ENCODE data around the gene TMX2. TPM values are rescaled to one million over a fixed set of nuclear protein-coding genes. Genes with fewer than 3 reads are reported as not detected.

TMX2 gene
- total and polyA plus RNA-seq, 3 donors from 2014 or later = 73.3 to 88.6 (median 85.9) TPM

DNA sequence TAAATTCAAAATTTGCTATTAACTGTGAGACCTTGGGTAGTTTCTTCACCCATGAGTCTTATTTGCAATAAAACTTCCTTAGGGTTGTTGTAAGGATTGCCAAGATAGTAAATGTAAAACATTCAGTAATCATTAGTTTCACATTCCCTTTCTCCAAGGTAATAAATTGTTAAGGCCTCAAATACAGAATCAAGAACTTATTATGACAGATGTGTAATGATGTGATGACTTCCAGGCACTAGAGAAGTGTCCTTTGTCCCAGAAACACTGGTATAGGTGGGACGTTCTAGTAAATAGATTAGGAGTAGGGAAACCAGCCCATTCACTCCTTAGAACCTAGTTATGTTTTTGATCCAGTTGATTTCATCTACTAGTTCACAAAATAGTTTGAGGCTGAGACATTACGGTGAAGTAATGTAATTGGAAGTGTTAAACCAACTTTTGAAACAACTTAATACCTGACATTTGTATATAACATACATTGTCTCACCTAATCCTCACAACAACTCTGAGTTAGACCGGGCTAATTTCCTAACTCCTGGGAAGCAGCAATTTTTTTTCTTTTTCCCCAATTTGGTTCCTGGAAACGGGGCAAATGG is 74.7 kb downstream of the TMX2 start:
- intact Hi-C loops (cut with DNase I; ENCODE audit: low total_unique reads) = no loop called here
- DNase-seq = no peak
- Histone ChIP-seq H3K27me3 (no peaks in the 10 kb centered on the region), H3K36me3 (ENCODE audit: low read depth, missing control alignments) (no peaks in the 10 kb centered on the region), H3K27ac (no peak overlapping the region), H3K4me3 (no peak overlapping the region), H3K4me1 (peaks cover 29% of the 10 kb centered on the region), H3K9me3 (no peaks in the 10 kb centered on the region)
- TF ChIP-seq, protein P1, sequence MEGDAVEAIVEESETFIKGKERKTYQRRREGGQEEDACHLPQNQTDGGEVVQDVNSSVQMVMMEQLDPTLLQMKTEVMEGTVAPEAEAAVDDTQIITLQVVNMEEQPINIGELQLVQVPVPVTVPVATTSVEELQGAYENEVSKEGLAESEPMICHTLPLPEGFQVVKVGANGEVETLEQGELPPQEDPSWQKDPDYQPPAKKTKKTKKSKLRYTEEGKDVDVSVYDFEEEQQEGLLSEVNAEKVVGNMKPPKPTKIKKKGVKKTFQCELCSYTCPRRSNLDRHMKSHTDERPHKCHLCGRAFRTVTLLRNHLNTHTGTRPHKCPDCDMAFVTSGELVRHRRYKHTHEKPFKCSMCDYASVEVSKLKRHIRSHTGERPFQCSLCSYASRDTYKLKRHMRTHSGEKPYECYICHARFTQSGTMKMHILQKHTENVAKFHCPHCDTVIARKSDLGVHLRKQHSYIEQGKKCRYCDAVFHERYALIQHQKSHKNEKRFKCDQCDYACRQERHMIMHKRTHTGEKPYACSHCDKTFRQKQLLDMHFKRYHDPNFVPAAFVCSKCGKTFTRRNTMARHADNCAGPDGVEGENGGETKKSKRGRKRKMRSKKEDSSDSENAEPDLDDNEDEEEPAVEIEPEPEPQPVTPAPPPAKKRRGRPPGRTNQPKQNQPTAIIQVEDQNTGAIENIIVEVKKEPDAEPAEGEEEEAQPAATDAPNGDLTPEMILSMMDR (IDR thresholded peaks at IDR 0.05) = no peak
- no peak for TF ChIP-seq POLR2A (IDR thresholded peaks at IDR 0.05)
- WGBS, 2 donors = 84 to 89% methylated on average over 4 of the region's 4 CpGs

DNA sequence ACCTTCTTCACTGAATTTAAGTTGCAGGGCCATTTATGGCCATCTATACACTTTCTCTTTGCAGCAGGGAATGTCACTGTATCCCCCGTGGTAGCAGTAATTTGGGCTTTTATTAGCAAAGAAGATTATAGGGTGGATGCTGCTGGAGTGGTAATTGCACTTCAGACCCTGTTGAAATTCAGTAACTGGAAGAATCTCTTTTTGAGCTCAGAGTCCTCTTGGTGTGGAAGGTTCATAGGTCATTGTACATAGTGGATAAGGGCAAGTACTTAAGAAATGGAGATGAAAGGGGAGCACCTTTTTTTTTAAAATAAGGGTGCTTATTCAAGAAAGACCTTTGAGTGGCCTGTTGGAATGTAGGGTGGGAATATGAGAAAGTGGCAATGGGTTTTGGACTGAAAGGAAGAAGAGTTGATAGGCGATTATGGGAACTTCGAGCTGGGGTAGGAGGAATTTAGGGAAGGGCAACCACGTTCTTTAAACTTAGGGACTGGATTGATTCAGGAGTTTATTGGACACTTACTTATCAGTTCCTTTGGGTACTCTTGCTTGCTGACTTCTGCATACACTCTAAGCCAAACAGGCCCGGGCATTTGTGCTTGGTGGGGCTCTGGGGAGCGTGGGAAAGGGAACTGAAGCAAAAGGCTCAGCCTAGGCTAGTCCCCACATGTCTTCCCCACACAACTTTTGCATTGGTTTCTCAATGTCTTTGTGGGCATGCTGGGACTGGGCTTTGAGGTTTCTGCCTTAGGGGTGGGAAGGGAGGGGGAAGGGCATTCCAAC is 75.7 kb downstream of the TMX2 start:
- no peak for DNase-seq
- intact Hi-C loops (cut with DNase I; ENCODE audit: low total_unique reads) = no loop called here

DNA sequence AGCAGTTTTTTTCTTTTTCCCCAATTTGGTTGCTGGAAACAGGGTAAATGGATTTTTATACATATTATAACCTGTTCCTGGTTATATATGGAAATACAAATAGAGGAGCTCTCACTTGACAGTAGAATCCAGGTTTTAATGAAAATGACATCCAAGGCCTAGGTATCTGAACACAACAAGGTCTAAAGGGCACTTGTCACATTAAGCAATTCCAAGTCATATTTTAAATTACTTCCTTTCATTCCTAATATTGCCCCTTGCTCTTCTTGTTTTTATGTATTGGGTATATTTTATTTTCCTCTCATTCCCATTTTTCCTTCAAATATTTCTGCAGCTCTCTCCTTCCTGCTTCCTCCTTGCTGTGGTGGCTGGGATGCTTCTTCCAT is 76.3 kb downstream of the TMX2 start:
- intact Hi-C loops (cut with DNase I; ENCODE audit: low total_unique reads) = no loop called here
- peaks cover 28% of the 10 kb centered on the region for H3K4me1 ChIP-seq

More for the DNA sequence above, 75.7 kb downstream of the TMX2 start:
- no peak overlapping the region for H3K4me3 ChIP-seq
- no peaks in the 10 kb centered on the region for H3K27me3 ChIP-seq
- TF ChIP-seq, protein P1 (IDR thresholded peaks at IDR 0.05) = no peak
- no peak for TF ChIP-seq POLR2A (IDR thresholded peaks at IDR 0.05)
- WGBS, 2 donors = 67 to 72% methylated on average over 6 of the region's 6 CpGs
- no peaks in the 10 kb centered on the region for H3K9me3 ChIP-seq
- H3K4me1 ChIP-seq = peaks cover 26% of the 10 kb centered on the region
- no peaks in the 10 kb centered on the region for H3K36me3 ChIP-seq (ENCODE audit: low read depth, missing control alignments)
- no peak overlapping the region for H3K27ac ChIP-seq

More for the DNA sequence above, 76.3 kb downstream of the TMX2 start:
- TF ChIP-seq, protein P1 (IDR thresholded peaks at IDR 0.05) = no peak
- TF ChIP-seq POLR2A (IDR thresholded peaks at IDR 0.05) = no peak
- DNase-seq = no peak
- H3K36me3 ChIP-seq (ENCODE audit: low read depth, missing control alignments) = no peaks in the 10 kb centered on the region
- no peak overlapping the region for H3K4me3 ChIP-seq
- no peaks in the 10 kb centered on the region for H3K9me3 ChIP-seq
- no peaks in the 10 kb centered on the region for H3K27me3 ChIP-seq
- no peak overlapping the region for H3K27ac ChIP-seq

Small RNA genes lying within 50 kb of the gene (small RNA-seq; reads per million reads assigned to genes)
- gene TMX2-CTNND1 = 0 reads per million in 2 donors

Other genes with a start within 250 kb of the TMX2 start
- gene SLC43A1, start 196.9 kb upstream of the TMX2 start, total RNA-seq = 10 to 100 TPM; 12.2 to 12.3 TPM
- 6.5 TPM for gene SLC43A1, start 196.9 kb upstream of the TMX2 start, polyA plus RNA-seq (ENCODE audit: insufficient read depth, low read depth, low replicate concordance)
- gene TIMM10, start 181.8 kb upstream of the TMX2 start, total RNA-seq = 10 to 100 TPM; 27.7 to 49.1 TPM
- 56.9 TPM for gene TIMM10, start 181.8 kb upstream of the TMX2 start, polyA plus RNA-seq (ENCODE audit: insufficient read depth, low read depth, low replicate concordance)
- gene SMTNL1, start 175.0 kb upstream of the TMX2 start, total RNA-seq = under 1 TPM; 0.37 to 0.47 TPM
- gene SMTNL1, start 175.0 kb upstream of the TMX2 start, polyA plus RNA-seq (ENCODE audit: insufficient read depth, low read depth, low replicate concordance) = 2.0 TPM
- 10 to 100 TPM; 13.3 to 19.8 TPM for gene UBE2L6, start 144.9 kb upstream of the TMX2 start, total RNA-seq
- 43.6 TPM for gene UBE2L6, start 144.9 kb upstream of the TMX2 start, polyA plus RNA-seq (ENCODE audit: insufficient read depth, low read depth, low replicate concordance)
- gene SERPING1, start 114.9 kb upstream of the TMX2 start, total RNA-seq = 100 to 1,000 TPM in 1 of 2 donors, 10 to 100 TPM in 1; 53.6 to 113 TPM
- 273 TPM for gene SERPING1, start 114.9 kb upstream of the TMX2 start, polyA plus RNA-seq (ENCODE audit: insufficient read depth, low read depth, low replicate concordance)
- gene YPEL4, start 62.7 kb upstream of the TMX2 start, total RNA-seq = 1 to 10 TPM; 1.4 to 3.4 TPM
- 4.2 TPM for gene YPEL4, start 62.7 kb upstream of the TMX2 start, polyA plus RNA-seq (ENCODE audit: insufficient read depth, low read depth, low replicate concordance)
- gene CLP1, start 54.8 kb upstream of the TMX2 start, total RNA-seq = 10 to 100 TPM; 15.5 to 19.8 TPM
- 14.4 TPM for gene CLP1, start 54.8 kb upstream of the TMX2 start, polyA plus RNA-seq (ENCODE audit: insufficient read depth, low read depth, low replicate concordance)
- gene ZDHHC5, start 44.5 kb upstream of the TMX2 start, total RNA-seq = 10 to 100 TPM; 75.4 to 79.8 TPM
- 124 TPM for gene ZDHHC5, start 44.5 kb upstream of the TMX2 start, polyA plus RNA-seq (ENCODE audit: insufficient read depth, low read depth, low replicate concordance)
- gene MED19, start 378 bp upstream of the TMX2 start, total RNA-seq = 10 to 100 TPM; 49.9 to 52.3 TPM
- gene MED19, start 378 bp upstream of the TMX2 start, polyA plus RNA-seq (ENCODE audit: insufficient read depth, low read depth, low replicate concordance) = 48.3 TPM
- gene SELENOH, start 28.9 kb downstream of the TMX2 start, total RNA-seq = 100 to 1,000 TPM; 157 to 222 TPM
- gene SELENOH, start 28.9 kb downstream of the TMX2 start, polyA plus RNA-seq (ENCODE audit: insufficient read depth, low read depth, low replicate concordance) = 71.3 TPM
- 1 to 10 TPM; 3.1 to 7.2 TPM for gene BTBD18, start 39.2 kb downstream of the TMX2 start, total RNA-seq
- 2.8 TPM for gene BTBD18, start 39.2 kb downstream of the TMX2 start, polyA plus RNA-seq (ENCODE audit: insufficient read depth, low read depth, low replicate concordance)
- 100 to 1,000 TPM; 178 to 227 TPM for gene CTNND1, start 49.2 kb downstream of the TMX2 start, total RNA-seq
- gene CTNND1, start 49.2 kb downstream of the TMX2 start, polyA plus RNA-seq (ENCODE audit: insufficient read depth, low read depth, low replicate concordance) = 134 TPM